GM18868 (cell line): ENCODE data around the gene EEF1G.

ENCODE experiments used
- ATAC-seq: cut with Tn5 transposase; IDR thresholded peaks from one replicate; pipeline ENCODE4 v1.9.1; 2021; ENCODE audit warnings: mild to moderate bottlenecking, moderate library complexity; ENCODE audit not compliant: unreplicated experiment

EEF1G gene

GRCh38 chr11:62542750-62543567 lies 30.7 kb downstream of the EEF1G start:
- no peak for ATAC-seq

GRCh38 chr11:62542111-62542745 lies 31.5 kb downstream of the EEF1G start:
- no peak for ATAC-seq

GRCh38 chr11:62540804-62541701 lies 32.6 kb downstream of the EEF1G start:
- peak; percentile 56 for ATAC-seq

DNA sequence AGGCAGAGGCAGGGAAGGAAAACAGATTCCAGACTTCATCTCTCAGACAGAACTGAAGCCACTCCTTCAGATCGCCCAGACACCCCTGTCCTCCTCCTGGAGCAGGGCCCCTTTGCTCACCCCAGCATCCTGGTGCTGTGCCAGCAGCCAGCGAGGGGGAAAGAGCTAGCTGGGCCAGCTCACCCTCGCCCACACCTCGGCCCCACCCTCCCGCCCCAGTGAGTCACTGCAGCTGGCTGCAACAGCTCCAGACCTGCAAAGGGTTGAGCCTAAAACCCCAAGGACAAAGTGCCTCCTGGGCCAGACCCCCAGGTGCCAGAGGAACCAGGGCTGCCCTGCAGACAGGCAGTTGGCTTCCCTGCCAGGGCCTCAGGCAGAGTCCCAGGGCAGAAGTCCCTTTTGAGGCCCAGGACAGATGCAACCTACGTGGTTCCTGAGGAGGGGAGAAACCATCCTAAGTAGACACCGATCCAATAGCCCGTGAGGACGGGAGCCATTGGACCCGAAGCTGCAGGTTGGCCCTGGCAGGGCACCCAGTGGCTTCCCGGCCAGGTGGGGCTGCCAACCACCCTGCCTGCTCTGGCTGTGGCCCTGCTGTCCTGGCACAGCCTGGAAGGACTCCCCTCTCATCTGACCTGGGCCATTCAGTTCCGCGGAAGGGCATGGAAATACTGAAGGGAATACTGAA lies 34.3 kb downstream of the EEF1G start:
- no peak for ATAC-seq

DNA sequence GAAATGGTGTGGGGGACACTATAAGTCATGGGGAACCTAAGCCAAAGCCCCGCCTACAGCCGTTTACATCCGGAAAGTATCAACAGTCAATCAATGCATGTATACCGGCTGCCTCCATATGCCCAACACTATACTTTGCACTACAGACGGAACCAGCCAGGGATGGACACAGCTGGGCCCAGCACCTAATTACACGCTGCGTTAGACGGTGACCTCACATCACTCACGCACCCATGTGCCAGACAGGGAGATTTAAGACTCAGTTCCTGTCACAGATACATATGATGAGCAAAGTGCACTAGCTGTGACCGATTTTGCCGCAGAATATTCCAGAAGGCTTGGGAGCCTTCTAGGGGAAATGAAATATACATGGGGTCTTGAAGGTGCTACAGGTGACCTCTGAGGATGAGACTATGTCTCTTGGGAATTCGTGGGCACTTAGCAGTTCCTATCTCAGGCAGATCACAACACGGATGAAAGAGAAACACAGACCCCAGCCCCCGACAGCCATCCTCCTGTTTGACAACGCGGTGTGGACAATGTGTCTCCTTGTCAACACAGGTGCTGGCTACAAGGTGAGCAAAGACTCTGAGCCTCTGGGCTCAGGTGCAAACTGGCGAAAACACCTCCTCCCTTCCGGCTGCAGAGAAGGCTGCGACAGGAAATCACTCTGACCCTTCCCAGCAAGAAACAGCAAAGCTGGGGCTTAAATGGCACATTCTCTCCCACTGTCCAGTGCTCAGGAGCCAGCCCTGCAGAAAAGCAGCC lies 35.0 kb downstream of the EEF1G start:
- ATAC-seq: no peak

DNA sequence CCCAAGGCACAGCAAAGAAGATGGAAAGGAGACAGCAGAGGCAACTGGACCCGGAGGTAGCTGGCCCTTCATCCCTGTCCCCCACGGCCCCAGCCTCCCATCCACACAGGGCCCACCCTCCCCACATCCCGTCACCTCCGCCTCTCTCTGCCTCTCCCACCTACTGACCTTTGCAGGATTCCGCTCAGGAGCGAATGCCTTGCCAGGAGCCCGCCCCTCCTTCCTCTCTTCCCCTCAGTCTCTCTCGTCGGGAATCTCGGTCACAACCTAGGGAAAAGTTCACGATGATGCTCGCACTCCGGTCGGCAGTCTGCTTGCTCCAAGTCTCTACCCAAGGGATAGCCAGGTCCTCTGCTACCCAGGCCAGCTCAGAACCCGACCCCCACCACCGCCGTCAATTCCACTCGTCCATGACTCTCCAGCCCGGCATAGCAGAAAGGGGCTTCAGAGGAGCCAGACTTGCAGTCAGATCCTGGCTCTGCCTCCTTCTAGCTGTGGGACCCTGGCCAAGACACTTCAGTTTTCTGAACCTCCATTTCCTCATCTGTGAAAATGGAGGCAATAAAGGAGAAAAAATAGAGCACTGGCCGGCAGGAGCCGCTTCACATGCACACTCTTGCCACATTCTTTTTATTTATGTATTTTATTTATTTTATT lies 37.3 kb downstream of the EEF1G start:
- no peak for ATAC-seq

DNA sequence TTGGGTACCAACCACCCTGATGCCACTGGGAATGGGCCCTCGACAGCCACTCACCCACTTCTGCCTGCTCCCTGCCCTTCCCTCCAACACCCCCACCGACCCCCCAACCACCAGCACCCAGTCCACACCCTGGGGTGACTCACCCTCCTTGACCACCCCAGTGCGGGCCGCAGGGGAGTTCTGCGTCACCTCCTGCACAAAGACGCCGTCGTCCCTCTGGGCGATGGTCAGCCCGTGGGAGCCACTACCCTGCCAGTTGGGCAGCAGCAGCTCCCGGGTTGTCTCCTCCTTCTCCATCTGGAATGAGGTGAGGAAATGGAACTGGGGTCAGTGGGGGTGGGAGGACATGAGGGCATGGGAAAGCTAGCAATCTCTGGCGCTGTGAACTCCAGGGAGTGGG lies 37.9 kb downstream of the EEF1G start:
- ATAC-seq: no peak

DNA sequence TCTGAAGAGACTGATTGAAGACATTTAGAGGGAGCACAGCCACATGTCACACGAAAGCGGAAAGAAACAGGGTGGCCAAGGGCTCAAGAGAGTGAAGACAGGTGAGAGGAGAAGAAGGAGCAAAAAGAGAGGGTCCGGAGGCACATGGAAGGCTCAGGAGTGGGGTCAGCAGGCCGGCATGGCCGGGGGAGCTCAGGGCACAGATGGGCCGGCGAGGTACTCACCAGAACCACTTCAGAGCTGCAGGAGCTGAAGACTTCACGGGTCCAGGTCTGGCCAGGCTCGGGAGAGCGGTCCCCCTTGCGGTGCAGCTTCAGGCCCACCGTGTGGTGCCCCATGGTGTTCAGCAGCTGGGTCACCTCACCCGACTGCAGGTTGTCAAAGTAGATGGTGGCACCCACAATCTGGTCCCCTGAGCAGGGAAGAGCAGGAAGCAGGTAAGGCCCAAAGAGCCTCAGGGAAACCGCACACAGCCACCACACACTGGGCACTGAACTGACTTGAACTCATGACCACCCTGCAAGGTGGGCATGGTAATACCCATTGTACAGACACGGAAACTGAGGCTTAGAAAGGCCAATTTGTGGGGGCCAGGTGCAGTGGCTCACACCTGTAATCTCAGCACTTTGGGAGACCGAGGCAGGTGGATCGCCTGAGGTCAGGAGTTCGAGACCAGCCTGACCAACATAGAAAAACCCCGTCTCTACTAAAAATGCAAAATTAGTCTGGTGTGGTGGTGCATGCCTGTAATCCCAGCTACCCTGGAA lies 38.7 kb downstream of the EEF1G start:
- no peak for ATAC-seq

DNA sequence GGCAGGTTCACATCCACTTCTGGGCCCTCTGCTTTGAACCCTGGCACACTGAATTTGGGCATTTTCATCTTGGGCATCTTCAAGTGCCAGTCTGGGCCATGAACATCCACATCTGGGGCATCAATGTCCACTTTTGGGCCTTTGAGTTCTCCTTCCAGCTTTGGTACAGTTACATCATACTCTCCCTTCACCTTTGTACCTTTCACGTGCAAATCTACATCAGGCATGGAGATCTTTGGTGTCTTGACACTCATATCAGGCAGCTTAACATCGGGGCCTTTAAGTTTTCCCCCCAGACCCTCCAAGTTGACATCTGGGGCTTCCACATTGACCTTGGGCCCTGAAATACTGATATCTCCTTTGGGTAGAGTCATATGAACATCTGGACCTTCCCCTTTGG lies 41.6 kb downstream of the EEF1G start:
- ATAC-seq: no peak

DNA sequence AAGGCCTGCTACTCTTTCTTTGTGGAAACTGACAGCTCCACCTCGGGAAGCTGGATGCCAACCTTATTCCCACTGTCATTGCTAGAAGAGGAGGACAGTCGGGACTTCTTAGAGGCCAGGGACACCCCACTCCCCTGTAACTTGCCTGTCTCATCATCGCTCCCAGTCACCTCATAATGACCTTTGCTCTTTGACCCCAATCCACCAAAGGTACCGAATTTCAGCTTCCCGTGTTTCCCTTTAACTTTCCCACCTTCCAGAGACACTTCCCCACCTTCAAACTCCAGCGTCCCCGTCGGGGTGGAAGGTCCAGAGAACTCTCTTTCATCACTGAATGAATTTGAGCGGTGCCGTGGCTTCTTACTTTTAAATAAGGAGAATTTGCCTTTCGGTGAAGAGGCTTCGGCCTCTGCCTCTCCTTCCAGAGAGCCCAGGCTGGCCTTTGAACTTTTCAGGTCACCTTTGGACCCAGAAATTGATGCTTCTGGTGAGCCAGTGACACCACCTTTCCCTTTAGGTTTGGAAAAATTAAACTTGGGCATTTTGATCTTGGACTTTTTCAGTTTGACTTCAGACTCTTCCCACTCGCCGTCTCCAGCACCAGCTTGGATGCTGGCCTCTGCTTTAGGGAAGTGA lies 56.8 kb downstream of the EEF1G start:
- no peak for ATAC-seq

- peak; percentile 70 for ATAC-seq
Observed at GRCh38 chr11:62514151-62514550, 59.5 kb downstream of the EEF1G start.

- ATAC-seq: no peak
Observed at GRCh38 chr11:62513626-62514025, 60.1 kb downstream of the EEF1G start.

GRCh38 chr11:62512961-62513360 lies 60.7 kb downstream of the EEF1G start:
- no peak for ATAC-seq
